ENCODE results near the gene PROX1.

Gene PROX1

GRCh38 chr1:214067397-214067796 is 79.6 kb downstream of the PROX1 start:
- Histone ChIP-seq H3K4me2 (ENCODE audit: insufficient read depth, low read length) (no peak overlapping the region), H3K27ac (ENCODE audit: low read length) (no peak overlapping the region), H3K4me3 (ENCODE audit: low read depth in 1 of 2, low read length in 2 of 2) (no peak overlapping the region), H2AFZ (ENCODE audit: low read depth, low read length) (no peak overlapping the region), H3K27me3 (ENCODE audit: insufficient read depth, low read length, poor library complexity) (no peaks in the 10 kb centered on the region), H3K79me2 (ENCODE audit: insufficient read depth, low read length) (no peaks in the 10 kb centered on the region), H4K20me1 (ENCODE audit: insufficient read depth, low read length) (no peaks in the 10 kb centered on the region; the same call in 1 of the 2 replicates), H3K4me1 (ENCODE audit: insufficient read depth, low read length) (no peaks in the 10 kb centered on the region), H3K9ac (ENCODE audit: low read depth, low read length) (no peak overlapping the region), H3K9me3 (ENCODE audit: insufficient read depth, low read length, severe bottlenecking) (no peaks in the 10 kb centered on the region), H3K36me3 (ENCODE audit: insufficient read depth, low read length) (no peaks in the 10 kb centered on the region)
- TF ChIP-seq, protein P1, sequence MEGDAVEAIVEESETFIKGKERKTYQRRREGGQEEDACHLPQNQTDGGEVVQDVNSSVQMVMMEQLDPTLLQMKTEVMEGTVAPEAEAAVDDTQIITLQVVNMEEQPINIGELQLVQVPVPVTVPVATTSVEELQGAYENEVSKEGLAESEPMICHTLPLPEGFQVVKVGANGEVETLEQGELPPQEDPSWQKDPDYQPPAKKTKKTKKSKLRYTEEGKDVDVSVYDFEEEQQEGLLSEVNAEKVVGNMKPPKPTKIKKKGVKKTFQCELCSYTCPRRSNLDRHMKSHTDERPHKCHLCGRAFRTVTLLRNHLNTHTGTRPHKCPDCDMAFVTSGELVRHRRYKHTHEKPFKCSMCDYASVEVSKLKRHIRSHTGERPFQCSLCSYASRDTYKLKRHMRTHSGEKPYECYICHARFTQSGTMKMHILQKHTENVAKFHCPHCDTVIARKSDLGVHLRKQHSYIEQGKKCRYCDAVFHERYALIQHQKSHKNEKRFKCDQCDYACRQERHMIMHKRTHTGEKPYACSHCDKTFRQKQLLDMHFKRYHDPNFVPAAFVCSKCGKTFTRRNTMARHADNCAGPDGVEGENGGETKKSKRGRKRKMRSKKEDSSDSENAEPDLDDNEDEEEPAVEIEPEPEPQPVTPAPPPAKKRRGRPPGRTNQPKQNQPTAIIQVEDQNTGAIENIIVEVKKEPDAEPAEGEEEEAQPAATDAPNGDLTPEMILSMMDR (IDR thresholded peaks at IDR 0.05; ENCODE audit: borderline replicate concordance, extremely low read depth, low read length, poor library complexity, severe bottlenecking), result no peak
- no peak for TF ChIP-seq EZH2 (IDR thresholded peaks at IDR 0.05; ENCODE audit: borderline replicate concordance, low read depth, low read length, severe bottlenecking)
- ATAC-seq (ENCODE audit: insufficient read depth, low read depth) (no peak), DNase-seq (no peak)

GRCh38 chr1:214067853-214068703 is 80.3 kb downstream of the PROX1 start:
- Histone ChIP-seq H3K4me2 (ENCODE audit: insufficient read depth, low read length) (no peak overlapping the region), H3K4me1 (ENCODE audit: insufficient read depth, low read length) (no peaks in the 10 kb centered on the region), H3K4me3 (ENCODE audit: low read depth in 1 of 2, low read length in 2 of 2) (no peak overlapping the region), H2AFZ (ENCODE audit: low read depth, low read length) (no peak overlapping the region), H3K9me3 (ENCODE audit: insufficient read depth, low read length, severe bottlenecking) (no peaks in the 10 kb centered on the region), H3K27ac (ENCODE audit: low read length) (no peak overlapping the region), H3K79me2 (ENCODE audit: insufficient read depth, low read length) (no peaks in the 10 kb centered on the region), H3K9ac (ENCODE audit: low read depth, low read length) (no peak overlapping the region), H3K27me3 (ENCODE audit: insufficient read depth, low read length, poor library complexity) (no peaks in the 10 kb centered on the region), H3K36me3 (ENCODE audit: insufficient read depth, low read length) (no peaks in the 10 kb centered on the region), H4K20me1 (ENCODE audit: insufficient read depth, low read length) (no peaks in the 10 kb centered on the region)
- no peak for TF ChIP-seq EZH2 (IDR thresholded peaks at IDR 0.05; ENCODE audit: borderline replicate concordance, low read depth, low read length, severe bottlenecking)
- TF ChIP-seq, protein P1 (IDR thresholded peaks at IDR 0.05; ENCODE audit: borderline replicate concordance, extremely low read depth, low read length, poor library complexity, severe bottlenecking), result no peak
- ATAC-seq (ENCODE audit: insufficient read depth, low read depth) (no peak), DNase-seq (no peak)

GRCh38 chr1:214068979-214069378 is 81.2 kb downstream of the PROX1 start:
- DNase-seq, result no peak
- Histone ChIP-seq H3K79me2 (ENCODE audit: insufficient read depth, low read length) (no peaks in the 10 kb centered on the region), H3K27ac (ENCODE audit: low read length) (no peak overlapping the region), H3K9ac (ENCODE audit: low read depth, low read length) (no peak overlapping the region), H3K36me3 (ENCODE audit: insufficient read depth, low read length) (no peaks in the 10 kb centered on the region), H2AFZ (ENCODE audit: low read depth, low read length) (no peak overlapping the region), H3K4me2 (ENCODE audit: insufficient read depth, low read length) (no peak overlapping the region), H3K4me1 (ENCODE audit: insufficient read depth, low read length) (no peaks in the 10 kb centered on the region), H3K9me3 (ENCODE audit: insufficient read depth, low read length, severe bottlenecking) (no peaks in the 10 kb centered on the region), H3K27me3 (ENCODE audit: insufficient read depth, low read length, poor library complexity) (no peaks in the 10 kb centered on the region), H4K20me1 (ENCODE audit: insufficient read depth, low read length) (no peaks in the 10 kb centered on the region), H3K4me3 (ENCODE audit: low read depth in 1 of 2, low read length in 2 of 2) (no peak overlapping the region)
- TF ChIP-seq, protein P1 (IDR thresholded peaks at IDR 0.05; ENCODE audit: borderline replicate concordance, extremely low read depth, low read length, poor library complexity, severe bottlenecking), result no peak
- no peak for TF ChIP-seq EZH2 (IDR thresholded peaks at IDR 0.05; ENCODE audit: borderline replicate concordance, low read depth, low read length, severe bottlenecking)
- no peak for ATAC-seq (ENCODE audit: insufficient read depth, low read depth)

Data from DND-41 (cell line).